Dendritic cell treated with granulocyte-macrophage colony-stimulating factor and Interleukin-4, amounts not matched to agents 40 ng/mL and 50 ng/mL, for 4 days (primary cell): Measurements from ENCODE around the gene TMEM184B.

Experiments
- H3K27ac Mint-ChIP-seq: one replicate; pipeline ENCODE4 v1.8.0; 2022; ENCODE audit warnings: mild to moderate bottlenecking, mixed read lengths
- H3K27me3 Mint-ChIP-seq: one replicate; pipeline ENCODE4 v1.8.0; 2022; ENCODE audit warnings: mild to moderate bottlenecking, mixed read lengths
- H3K36me3 Mint-ChIP-seq: one replicate; pipeline ENCODE4 v1.8.0; 2022; ENCODE audit warnings: low read depth, mixed read lengths
- H3K4me1 Mint-ChIP-seq: one replicate; pipeline ENCODE4 v1.8.0; 2022; ENCODE audit warnings: low read depth, mixed read lengths
- H3K4me3 Mint-ChIP-seq: one replicate; pipeline ENCODE4 v1.8.0; 2022; ENCODE audit warnings: mild to moderate bottlenecking, moderate library complexity, mixed read lengths
- H3K9me3 Mint-ChIP-seq: one replicate; pipeline ENCODE4 v1.8.0; 2022; ENCODE audit warnings: mixed read lengths
- intact Hi-C: fragments of 100-400 bp; cut with micrococcal nuclease; formaldehyde crosslinking; loops from one replicate; pipeline ENCODE4 v1.15.0; 2022

TMEM184B gene

GRCh38 chr22:38276166-38276565 lies 3.4 kb upstream of the TMEM184B start:
- Mint-ChIP-seq H3K36me3 (peaks cover 5% of the 10 kb centered on the region), H3K27ac (no peak overlapping the region), H3K4me1 (peaks cover 29% of the 10 kb centered on the region), H3K9me3 (no peaks in the 10 kb centered on the region), H3K4me3 (no peak overlapping the region), H3K27me3 (peaks cover 41% of the 10 kb centered on the region)
- intact Hi-C loops = no loop called here

GRCh38 chr22:38273135-38273826 lies 471 bp upstream of the TMEM184B start:
- peak overlapping the region; percentile 90 for H3K27ac Mint-ChIP-seq
- H3K36me3 Mint-ChIP-seq = peaks cover 5% of the 10 kb centered on the region
- peak overlapping the region; percentile 81 for H3K4me3 Mint-ChIP-seq
- H3K9me3 Mint-ChIP-seq = no peaks in the 10 kb centered on the region
- H3K27me3 Mint-ChIP-seq = peaks cover 32% of the 10 kb centered on the region
- intact Hi-C loops = loop anchor here (2.0 kb wide), 1 partner anchor 44 kb away; the partner anchor contains the start of gene CSNK1E
- H3K4me1 Mint-ChIP-seq = peaks cover 50% of the 10 kb centered on the region

DNA sequence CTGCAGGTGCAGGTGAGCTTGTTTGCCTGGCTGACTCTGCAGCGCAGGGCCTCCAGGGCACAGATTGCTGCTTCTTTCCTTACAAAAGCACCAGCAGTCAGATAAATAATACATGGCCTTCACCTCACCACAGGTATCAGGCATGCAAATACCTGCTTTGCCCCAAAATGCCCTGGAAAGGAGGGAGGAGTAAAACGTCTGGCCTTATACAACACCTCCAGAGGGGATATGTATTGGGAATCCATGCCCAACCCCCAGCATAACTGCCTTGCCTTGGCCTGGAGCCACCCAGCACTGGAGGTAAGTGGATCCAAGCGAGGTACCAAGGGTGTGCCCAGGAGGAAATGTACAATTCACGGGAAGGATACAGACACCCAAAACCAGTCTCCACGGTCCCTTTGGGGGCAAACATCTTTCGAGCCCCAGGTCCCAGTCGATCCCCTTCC lies 860 bp downstream of the TMEM184B start:
- Mint-ChIP-seq H3K4me1 (peaks cover 60% of the 10 kb centered on the region), H3K9me3 (no peaks in the 10 kb centered on the region), H3K4me3 (peak overlapping the region; percentile 89), H3K27me3 (peaks cover 26% of the 10 kb centered on the region), H3K27ac (peak overlapping the region; percentile 90), H3K36me3 (peaks cover 5% of the 10 kb centered on the region)
- intact Hi-C loops = loop anchor here (2.0 kb wide), 1 partner anchor 45 kb away; the partner anchor contains the start of gene CSNK1E

DNA sequence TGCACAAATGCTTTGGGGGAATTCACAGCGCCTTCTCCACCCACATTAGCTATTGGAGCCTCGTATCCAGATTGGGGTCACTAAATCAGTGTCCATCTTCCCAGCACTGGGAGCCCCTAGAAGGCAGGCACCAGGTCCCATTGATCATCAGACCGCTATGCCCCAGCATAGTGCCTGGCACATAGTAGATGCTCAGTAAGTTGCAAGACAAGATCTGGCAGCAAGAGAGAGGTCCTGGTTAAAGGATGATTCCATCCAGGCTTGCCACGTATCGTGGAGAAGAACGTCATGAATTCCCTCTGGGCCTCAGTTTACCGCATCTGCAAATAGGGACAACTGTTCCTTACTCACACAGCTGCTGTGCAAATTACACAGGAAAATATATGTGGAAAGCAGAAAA lies 1.7 kb downstream of the TMEM184B start:
- H3K4me3 Mint-ChIP-seq = no peak overlapping the region
- no peaks in the 10 kb centered on the region for H3K9me3 Mint-ChIP-seq
- intact Hi-C loops = no loop called here
- no peak overlapping the region for H3K27ac Mint-ChIP-seq
- peaks cover 62% of the 10 kb centered on the region for H3K4me1 Mint-ChIP-seq
- H3K27me3 Mint-ChIP-seq = peaks cover 20% of the 10 kb centered on the region
- peaks cover 5% of the 10 kb centered on the region for H3K36me3 Mint-ChIP-seq

DNA sequence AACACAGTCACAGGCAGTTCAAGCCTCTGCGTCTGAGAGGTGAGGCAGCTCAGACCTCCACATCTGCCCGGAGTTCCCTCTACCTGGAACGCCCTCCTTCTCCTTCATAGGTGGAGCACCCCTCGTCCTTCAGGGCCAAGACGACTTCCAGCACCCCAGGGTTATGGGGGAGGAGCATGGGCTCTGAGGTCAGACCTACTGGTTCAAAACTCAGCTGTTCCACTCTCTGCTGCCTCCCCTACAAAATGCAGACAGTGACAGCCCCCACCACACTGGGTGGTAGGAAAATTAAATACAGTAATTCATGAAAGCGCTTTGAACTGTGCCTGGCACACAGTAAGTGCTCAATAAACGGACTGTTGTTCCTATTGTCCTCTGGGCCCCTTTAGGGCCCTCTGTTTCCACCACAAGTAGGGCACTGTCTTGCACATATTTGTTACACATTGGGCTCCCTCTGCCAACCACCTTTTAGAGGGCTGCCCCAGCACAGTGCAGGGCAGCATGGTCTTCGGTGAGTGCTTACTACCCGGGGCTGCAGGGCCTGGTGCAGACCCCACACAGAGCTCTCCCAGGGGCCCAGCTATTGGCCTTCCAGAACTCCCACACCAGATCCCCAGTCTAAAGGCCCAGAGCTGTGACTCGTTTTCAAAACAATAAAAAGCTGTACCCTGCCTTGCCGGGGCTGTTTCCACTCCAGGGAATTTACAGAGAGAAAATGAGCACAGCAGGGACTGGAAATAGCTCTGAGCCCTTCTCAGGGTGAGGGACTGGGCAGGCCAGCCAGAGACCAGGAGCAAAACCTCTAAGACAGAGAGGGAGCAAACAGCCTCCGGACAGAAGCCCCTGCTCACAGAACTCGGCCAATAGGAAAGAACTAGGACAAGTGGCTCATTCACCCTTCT lies 2.5 kb downstream of the TMEM184B start:
- intact Hi-C loops = no loop called here
- H3K27me3 Mint-ChIP-seq = peaks cover 16% of the 10 kb centered on the region
- peaks cover 65% of the 10 kb centered on the region for H3K4me1 Mint-ChIP-seq
- H3K9me3 Mint-ChIP-seq = no peaks in the 10 kb centered on the region
- H3K4me3 Mint-ChIP-seq = no peak overlapping the region
- H3K36me3 Mint-ChIP-seq = peaks cover 5% of the 10 kb centered on the region
- H3K27ac Mint-ChIP-seq = no peak overlapping the region

DNA sequence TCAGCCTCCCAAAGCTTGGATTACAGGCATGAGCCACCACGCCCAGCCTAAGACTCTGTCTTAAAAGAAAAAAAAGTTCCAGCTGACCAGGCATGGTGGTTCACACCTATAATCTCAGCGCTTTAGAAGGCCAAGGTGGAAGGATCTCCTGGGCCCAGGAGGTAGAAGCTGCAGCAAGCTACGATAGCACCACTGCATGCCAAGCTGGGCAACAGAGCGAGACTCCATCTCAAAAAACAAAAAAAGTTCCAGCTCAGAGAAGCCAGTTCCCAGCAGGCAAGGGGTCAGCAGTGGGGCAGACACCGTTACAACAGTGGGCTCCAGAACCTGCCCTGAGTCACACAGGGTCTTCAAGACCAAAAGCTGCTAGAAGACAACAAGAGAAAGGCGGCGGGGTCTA lies 3.3 kb downstream of the TMEM184B start:
- Mint-ChIP-seq H3K4me3 (no peak overlapping the region), H3K27ac (no peak overlapping the region), H3K36me3 (peaks cover 5% of the 10 kb centered on the region), H3K27me3 (peaks cover 9% of the 10 kb centered on the region), H3K9me3 (no peaks in the 10 kb centered on the region), H3K4me1 (peaks cover 71% of the 10 kb centered on the region)
- intact Hi-C loops = no loop called here

- Mint-ChIP-seq H3K4me3 (no peak overlapping the region), H3K36me3 (peaks cover 13% of the 10 kb centered on the region), H3K27ac (peak overlapping the region; percentile 38), H3K9me3 (no peaks in the 10 kb centered on the region), H3K27me3 (peaks cover 2% of the 10 kb centered on the region), H3K4me1 (peaks cover 63% of the 10 kb centered on the region)
- intact Hi-C loops = no loop called here
These were observed 5.7 kb downstream of the TMEM184B start for GRCh38 chr22:38267086-38267485.

GRCh38 chr22:38266120-38266519 lies 6.7 kb downstream of the TMEM184B start:
- peaks cover 64% of the 10 kb centered on the region for H3K4me1 Mint-ChIP-seq
- peaks cover 13% of the 10 kb centered on the region for H3K36me3 Mint-ChIP-seq
- H3K4me3 Mint-ChIP-seq = no peak overlapping the region
- H3K27me3 Mint-ChIP-seq = peaks cover 1% of the 10 kb centered on the region
- intact Hi-C loops = no loop called here
- no peaks in the 10 kb centered on the region for H3K9me3 Mint-ChIP-seq
- H3K27ac Mint-ChIP-seq = peak overlapping the region; percentile 38

DNA sequence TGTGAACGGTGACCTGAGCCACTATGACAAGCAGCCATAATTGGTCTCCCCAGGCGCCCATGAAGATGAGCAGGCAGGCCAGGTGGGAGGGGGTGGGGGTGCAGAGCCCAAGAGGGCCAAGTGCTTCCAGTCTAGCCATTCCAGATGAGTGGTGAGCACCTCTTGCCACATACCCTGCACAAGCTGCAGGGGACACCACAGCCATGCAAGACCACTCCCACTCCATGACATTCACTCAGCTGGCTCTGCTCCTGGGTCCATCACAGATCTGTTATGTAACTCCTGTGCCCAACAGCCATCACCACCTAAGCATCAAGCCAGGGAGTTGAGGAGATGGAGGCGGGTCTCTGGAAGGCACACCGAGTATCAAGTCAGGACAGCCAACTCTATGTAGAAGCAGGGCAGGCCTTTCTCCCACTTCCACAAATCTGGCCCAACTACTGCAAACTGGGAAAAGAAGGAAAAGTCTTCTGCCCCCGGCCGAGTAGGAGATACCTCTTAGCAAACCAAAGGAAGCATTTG lies 8.4 kb downstream of the TMEM184B start:
- Mint-ChIP-seq H3K4me1 (peaks cover 64% of the 10 kb centered on the region), H3K36me3 (peaks cover 13% of the 10 kb centered on the region), H3K4me3 (no peak overlapping the region), H3K9me3 (no peaks in the 10 kb centered on the region), H3K27ac (no peak overlapping the region), H3K27me3 (peaks cover 1% of the 10 kb centered on the region)
- intact Hi-C loops = no loop called here

- peaks cover 13% of the 10 kb centered on the region for H3K36me3 Mint-ChIP-seq
- H3K4me3 Mint-ChIP-seq = no peak overlapping the region
These were observed 10.6 kb downstream of the TMEM184B start for GRCh38 chr22:38262051-38262795.

GRCh38 chr22:38260761-38261681 lies 11.8 kb downstream of the TMEM184B start:
- H3K36me3 Mint-ChIP-seq = peaks cover 13% of the 10 kb centered on the region
- intact Hi-C loops = no loop called here
- no peaks in the 10 kb centered on the region for H3K9me3 Mint-ChIP-seq
- peaks cover 54% of the 10 kb centered on the region for H3K4me1 Mint-ChIP-seq
- peaks cover 7% of the 10 kb centered on the region for H3K27me3 Mint-ChIP-seq
- no peak overlapping the region for H3K4me3 Mint-ChIP-seq
- H3K27ac Mint-ChIP-seq = peak overlapping the region; percentile 10

More at GRCh38 chr22:38262051-38262795, 10.6 kb downstream of the TMEM184B start:
- Mint-ChIP-seq H3K27me3 (peaks cover 7% of the 10 kb centered on the region), H3K4me1 (peaks cover 57% of the 10 kb centered on the region), H3K9me3 (no peaks in the 10 kb centered on the region), H3K27ac (no peak overlapping the region)
- intact Hi-C loops = loop anchor here (2.0 kb wide), 1 partner anchor 91 kb away; no protein-coding TSS in a partner anchor

DNA sequence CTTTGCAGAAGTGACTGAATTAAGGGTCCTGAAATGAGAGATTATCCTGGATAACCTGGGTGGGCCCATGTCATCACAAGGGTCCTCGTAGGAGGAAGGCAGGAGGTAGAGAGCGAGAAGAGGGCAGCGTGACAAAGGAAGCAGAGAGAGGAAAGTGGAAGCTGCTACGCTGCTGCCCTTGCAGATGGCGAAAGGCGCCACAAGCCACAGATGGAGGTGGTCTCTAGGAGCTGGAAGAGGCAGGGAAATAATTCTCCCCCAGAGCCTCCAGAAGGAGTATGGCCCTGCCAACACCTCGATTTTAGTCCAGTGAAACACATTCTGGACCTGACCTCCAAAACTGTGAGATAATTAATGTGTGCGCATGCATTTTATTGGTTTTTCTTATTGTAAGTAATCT lies 13.4 kb downstream of the TMEM184B start:
- intact Hi-C loops = no loop called here
- H3K9me3 Mint-ChIP-seq = no peaks in the 10 kb centered on the region
- peaks cover 8% of the 10 kb centered on the region for H3K27me3 Mint-ChIP-seq
- H3K4me3 Mint-ChIP-seq = no peak overlapping the region
- peaks cover 42% of the 10 kb centered on the region for H3K4me1 Mint-ChIP-seq
- H3K36me3 Mint-ChIP-seq = peaks cover 13% of the 10 kb centered on the region
- H3K27ac Mint-ChIP-seq = no peak overlapping the region

DNA sequence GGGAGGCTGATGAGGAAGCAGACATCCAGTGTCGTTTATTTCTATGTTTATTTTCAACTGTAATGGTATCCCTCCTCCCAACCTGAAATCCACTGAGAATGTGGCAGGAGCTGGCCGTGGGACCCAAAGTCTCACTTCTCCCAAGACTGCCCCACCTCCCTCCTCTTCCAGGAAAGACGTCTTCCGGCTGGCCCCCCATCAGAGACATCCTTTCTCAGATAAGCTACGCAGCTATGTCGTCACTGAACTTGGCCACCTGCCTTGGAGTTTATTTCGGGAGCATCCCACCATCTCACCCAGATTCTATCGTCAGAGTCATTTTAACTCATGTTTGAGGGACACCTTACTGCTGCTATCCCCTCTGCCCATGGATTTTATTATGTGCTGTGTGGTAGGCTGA lies 13.9 kb downstream of the TMEM184B start:
- intact Hi-C loops = no loop called here
- H3K9me3 Mint-ChIP-seq = no peaks in the 10 kb centered on the region
- peaks cover 10% of the 10 kb centered on the region for H3K36me3 Mint-ChIP-seq
- no peak overlapping the region for H3K27ac Mint-ChIP-seq
- no peak overlapping the region for H3K4me3 Mint-ChIP-seq
- peaks cover 42% of the 10 kb centered on the region for H3K4me1 Mint-ChIP-seq
- H3K27me3 Mint-ChIP-seq = peaks cover 8% of the 10 kb centered on the region
